Heart right ventricle (tissue), 16 donors: ENCODE data around the gene CXCR2. TPM values are rescaled to one million over a fixed set of nuclear protein-coding genes. Genes with fewer than 3 reads are reported as not detected.

Experiments used
- ATAC-seq, 8 donors: fragments of 200-7000 bp; cut with Tn5 transposase; one replicate each; pipeline ENCODE4 v1.9.1; 2020; ENCODE audit warnings: mild to moderate bottlenecking in 8 of 8, moderate library complexity in 8 of 8, moderate number of reproducible peaks in 1 of 8
- DNase-seq, 2 donors: peaks; one replicate each; pipeline ENCODE4 v3.0.0-alpha.2; 2020
- H3K27ac ChIP-seq, 10 donors: fragments of 200-600 bp; sonication (generic) in 2 of 10; one replicate each; pipeline versions ENCODE4 v1.5.0 to v1.8.0; 2020 to 2022; ENCODE audit warnings: mild to moderate bottlenecking in 3 of 10
- H3K27me3 ChIP-seq, 7 donors: fragments of 200-600 bp; one replicate each; pipeline ENCODE4 v1.8.0; 2021 to 2022; ENCODE audit warnings: mild to moderate bottlenecking in 2 of 7
- H3K36me3 ChIP-seq, 9 donors: fragments of 200-600 bp; sonication (generic) in 1 of 9; one replicate each; pipeline versions ENCODE4 v1.5.0 to v1.8.0; 2020 to 2022; ENCODE audit warnings: mild to moderate bottlenecking in 2 of 9
- H3K4me1 ChIP-seq, 9 donors: fragments of 200-600 bp; sonication (generic) in 1 of 9; one replicate each; pipeline versions ENCODE4 v1.5.0 to v1.8.0; 2020 to 2022; ENCODE audit warnings: mild to moderate bottlenecking in 4 of 9
- H3K4me3 ChIP-seq, 10 donors: fragments of 200-600 bp; sonication (generic) in 2 of 10; one replicate each; pipeline versions ENCODE4 v1.5.0 to v1.8.0; 2020 to 2022; ENCODE audit warnings: mild to moderate bottlenecking in 7 of 10, moderate library complexity in 2 of 10
- H3K9me3 ChIP-seq, 11 donors: fragments of 200-600 bp in 10 of 11; sonication (generic) in 2 of 11; one replicate each; pipeline versions ENCODE4 v1.5.0 to v1.8.0; 2013 to 2022; ENCODE audit warnings: mild to moderate bottlenecking in 2 of 11, control low read depth in 1 of 11, moderate library complexity in 1 of 11
- CTCF ChIP-seq, 9 donors: fragments of 200-600 bp; sonication (generic) in 2 of 9; IDR thresholded peaks; one replicate each; pipeline versions ENCODE4 v1.5.0 to v1.8.0; 2021 to 2022; ENCODE audit warnings: antibody characterized with exemption in 9 of 9, mild to moderate bottlenecking in 5 of 9, moderate library complexity in 1 of 9
- WGBS, 2 donors: extraction: QIAGEN DNeasy Blood & Tissue Kit; methylation state at CpG; one replicate each; pipeline ENCODE4 v1.1.7; 2013; ENCODE audit warnings: inconsistent platforms in 1 of 2; 5-methylcytosine and 5-hydroxymethylcytosine counted together
- intact Hi-C, 10 donors: fragments of 100-400 bp; cut with DNase I; formaldehyde crosslinking; loops; one replicate each; pipeline versions ENCODE4 v1.11.1 to v1.14.2; 2022
- long read RNA-seq, 3 donors: library from polyadenylated mRNA; unstranded; transcript quantifications; one replicate each; pipeline ENCODE4 v2.0.0, GENCODE V29; 2020 to 2021
- polyA plus RNA-seq, 2 donors: library from polyadenylated mRNA; stranded (reverse); fragments of 200-250 nt; gene quantifications; one replicate each; pipeline ENCODE4 v1.2.3, GENCODE V29; 2013
- total RNA-seq, 10 donors: library from RNA; stranded (reverse); fragmentation: NEBNext Ultra II Directional in 3 of 10; extraction: Animal tissue kit (Norgen Biotek cat#: 25700) in 3 of 10; gene quantifications; one replicate each; pipeline versions ENCODE4 v1.2.1 to v1.2.4, GENCODE V29; 2021 to 2023
- donor health status: Arrhythmogenic right ventricular cardiomyopathy.
- donor health status: ischemic (EF 13 %, LVEDD 7.1; RV severe dilation, severe dysfunction).
- donor health status: healthy with polysubstance abuse.
- donor health status: DM: no; HTN: yes; CAD: no.
- donor health status: DM: no; HTN: no; CAD: no.
- donor health status: ischemic (EF 25% LVEDD 6.9; RV normal size, moderate dysfunction).
- donor health status: ischemic (EF 25% LVEDD 5.7; RV mildly dilated, moderate dysfunction).
- donor health status: healthy.
- donor health status: DM: yes; HTN: yes; CAD: no.
- donor health status: Ischemic cardiomyopathy.
- donor health status: ischemic (EF 35%, LVEDD 5.7; RV mildly dilated, moderate dysfunction).
- donor health status: nonischemic (EF 11% LVEDD 7.7; RV severe dilation, severe dysfunction).
- donor health status: DM: yes; HTN: yes; CAD: no.
- donor health status: PGD.
- donor health status: ischemic (EF 29% LVEDD 5.4; RV normal size, mild dysfunction).
- donor health status: nonischemic (EF 23%, LVEDD 6.1; RV moderate dilation, normal function).

The CXCR2 gene
- 1 to 10 TPM in 1 of 10 donors, under 1 TPM in 9; 0.39 to 2.7 (median 0.72) TPM for total RNA-seq
- polyA plus RNA-seq = under 1 TPM; 0.07 to 0.22 TPM
- long read RNA-seq, donor 1 = 0 reads
- long read RNA-seq, donor 2 = 0 reads
- long read RNA-seq, donor 3 = 0 reads

GRCh38 chr2:218125626-218126080 lies at the start of gene CXCR2:
Gene CXCR2 (plus strand): TSS chr2:218126028. CDS start chr2:218134802, 8,774 bp downstream.
- ATAC-seq (peak in 7 of 8 donors; percentile 37 to 78 (median 65)), DNase-seq (peak in 1 of 2 donors; percentile 13)
- H3K4me3 ChIP-seq = peak within 1 kb of the TSS in 1 of 10 donors; percentile 37
- H3K27me3 ChIP-seq = peaks cover 0 to 13% (median 0%) of the 10 kb centered on the region in 7 donors
- H3K36me3 ChIP-seq = no peaks in the 10 kb centered on the region
- intact Hi-C loops = no loop called here
- peaks cover 0 to 15% (median 4%) of the 10 kb centered on the region in 9 donors for H3K4me1 ChIP-seq
- H3K9me3 ChIP-seq = peaks cover 0 to 29% (median 21%) of the 10 kb centered on the region in 11 donors
- peak in 1 of 9 donors; percentile 10 for TF ChIP-seq CTCF (IDR thresholded peaks at IDR 0.05)
- WGBS, 2 donors = 59 to 66% methylated on average over 8 of the region's 8 CpGs
- H3K27ac ChIP-seq = peak within 1 kb of the TSS in 2 of 10 donors; percentile 22 to 81

GRCh38 chr2:218077464-218078216 lies 48.2 kb upstream of the CXCR2 start:
- H3K36me3 ChIP-seq = no peaks in the 10 kb centered on the region
- 81 to 90% methylated on average over 9 of the region's 9 CpGs for WGBS, 2 donors

GRCh38 chr2:218079943-218080913 lies 45.6 kb upstream of the CXCR2 start:
- Histone ChIP-seq H3K36me3 (no peaks in the 10 kb centered on the region), H3K27ac (no peak overlapping the region), H3K4me3 (no peak overlapping the region), H3K27me3 (peaks cover 0 to 10% (median 0%) of the 10 kb centered on the region in 7 donors), H3K4me1 (peaks cover 0 to 4% (median 0%) of the 10 kb centered on the region in 9 donors), H3K9me3 (peaks cover 0 to 2% (median 0%) of the 10 kb centered on the region in 11 donors)
- intact Hi-C loops = no loop called here
- no peak for TF ChIP-seq CTCF (IDR thresholded peaks at IDR 0.05)
- 64 to 67% methylated on average over 15 of the region's 15 CpGs for WGBS, 2 donors
- no peak for DNase-seq
- ATAC-seq = no peak

More at GRCh38 chr2:218077464-218078216, 48.2 kb upstream of the CXCR2 start:
- Histone ChIP-seq H3K4me3 (no peak overlapping the region), H3K27me3 (peaks cover 0 to 7% (median 0%) of the 10 kb centered on the region in 7 donors), H3K9me3 (no peaks in the 10 kb centered on the region), H3K4me1 (peaks cover 0 to 4% (median 0%) of the 10 kb centered on the region in 9 donors), H3K27ac (no peak overlapping the region)
- intact Hi-C loops = no loop called here
- no peak for ATAC-seq
- no peak for TF ChIP-seq CTCF (IDR thresholded peaks at IDR 0.05)
- DNase-seq = no peak

GRCh38 chr2:218081063-218081462 lies 44.8 kb upstream of the CXCR2 start:
- 84 to 95% methylated on average over 2 of the region's 2 CpGs for WGBS, 2 donors
- no peaks in the 10 kb centered on the region for H3K36me3 ChIP-seq
- DNase-seq (no peak), ATAC-seq (no peak)
- no peak overlapping the region for H3K4me3 ChIP-seq
- peaks cover 0 to 10% (median under 1%) of the 10 kb centered on the region in 11 donors for H3K9me3 ChIP-seq
- peaks cover 0 to 4% (median 0%) of the 10 kb centered on the region in 9 donors for H3K4me1 ChIP-seq
- H3K27me3 ChIP-seq = peaks cover 0 to 10% (median 0%) of the 10 kb centered on the region in 7 donors
- H3K27ac ChIP-seq = no peak overlapping the region
- TF ChIP-seq CTCF (IDR thresholded peaks at IDR 0.05) = no peak
- intact Hi-C loops = no loop called here
